ENCODE measurements around the gene CYP2S1.
"Not testable (repeated sequence)": the region's sequence is repeated elsewhere in the genome, so short reads cannot be mapped to it uniquely, and the experiment has no call there.

DNA sequence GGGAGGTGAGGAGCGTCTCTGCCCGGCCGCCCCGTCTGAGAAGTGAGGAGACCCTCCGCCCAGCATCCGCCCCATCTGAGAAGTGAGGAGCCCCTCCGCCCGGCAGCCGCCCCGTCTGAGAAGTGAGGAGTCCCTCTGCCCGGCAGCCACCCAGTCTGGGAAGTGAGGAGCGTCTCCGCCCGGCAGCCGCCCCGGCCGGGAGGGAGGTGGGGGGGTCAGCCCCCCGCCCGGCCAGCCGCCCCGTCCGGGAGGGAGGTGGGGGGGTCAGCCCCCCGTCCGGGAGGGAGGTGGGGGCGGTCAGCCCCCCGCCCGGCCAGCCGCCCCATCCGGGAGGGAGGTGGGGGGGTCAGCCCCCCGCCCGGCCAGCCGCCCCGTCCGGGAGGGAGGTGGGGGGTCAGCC is 12.8 kb upstream of the CYP2S1 start:
- TF ChIP-seq, protein P1, sequence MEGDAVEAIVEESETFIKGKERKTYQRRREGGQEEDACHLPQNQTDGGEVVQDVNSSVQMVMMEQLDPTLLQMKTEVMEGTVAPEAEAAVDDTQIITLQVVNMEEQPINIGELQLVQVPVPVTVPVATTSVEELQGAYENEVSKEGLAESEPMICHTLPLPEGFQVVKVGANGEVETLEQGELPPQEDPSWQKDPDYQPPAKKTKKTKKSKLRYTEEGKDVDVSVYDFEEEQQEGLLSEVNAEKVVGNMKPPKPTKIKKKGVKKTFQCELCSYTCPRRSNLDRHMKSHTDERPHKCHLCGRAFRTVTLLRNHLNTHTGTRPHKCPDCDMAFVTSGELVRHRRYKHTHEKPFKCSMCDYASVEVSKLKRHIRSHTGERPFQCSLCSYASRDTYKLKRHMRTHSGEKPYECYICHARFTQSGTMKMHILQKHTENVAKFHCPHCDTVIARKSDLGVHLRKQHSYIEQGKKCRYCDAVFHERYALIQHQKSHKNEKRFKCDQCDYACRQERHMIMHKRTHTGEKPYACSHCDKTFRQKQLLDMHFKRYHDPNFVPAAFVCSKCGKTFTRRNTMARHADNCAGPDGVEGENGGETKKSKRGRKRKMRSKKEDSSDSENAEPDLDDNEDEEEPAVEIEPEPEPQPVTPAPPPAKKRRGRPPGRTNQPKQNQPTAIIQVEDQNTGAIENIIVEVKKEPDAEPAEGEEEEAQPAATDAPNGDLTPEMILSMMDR (conservative IDR thresholded peaks at IDR 0.05; ENCODE audit: low read depth in 2 of 2) = not testable (repeated sequence)
- TF ChIP-seq EZH2phosphoT487 (IDR thresholded peaks at IDR 0.05; ENCODE audit: unreplicated experiment); POLR2AphosphoS5 (IDR thresholded peaks at IDR 0.05; ENCODE audit: low read depth); STAT1 (IDR thresholded peaks at IDR 0.05; ENCODE audit: unreplicated experiment); CREB1 (CRISPR knock-in tag; IDR thresholded peaks at IDR 0.05; ENCODE audit: low read depth); EZH2 (IDR thresholded peaks at IDR 0.05; ENCODE audit: low read depth, unreplicated experiment): not testable (repeated sequence)
- TF ChIP-seq, protein P2, sequence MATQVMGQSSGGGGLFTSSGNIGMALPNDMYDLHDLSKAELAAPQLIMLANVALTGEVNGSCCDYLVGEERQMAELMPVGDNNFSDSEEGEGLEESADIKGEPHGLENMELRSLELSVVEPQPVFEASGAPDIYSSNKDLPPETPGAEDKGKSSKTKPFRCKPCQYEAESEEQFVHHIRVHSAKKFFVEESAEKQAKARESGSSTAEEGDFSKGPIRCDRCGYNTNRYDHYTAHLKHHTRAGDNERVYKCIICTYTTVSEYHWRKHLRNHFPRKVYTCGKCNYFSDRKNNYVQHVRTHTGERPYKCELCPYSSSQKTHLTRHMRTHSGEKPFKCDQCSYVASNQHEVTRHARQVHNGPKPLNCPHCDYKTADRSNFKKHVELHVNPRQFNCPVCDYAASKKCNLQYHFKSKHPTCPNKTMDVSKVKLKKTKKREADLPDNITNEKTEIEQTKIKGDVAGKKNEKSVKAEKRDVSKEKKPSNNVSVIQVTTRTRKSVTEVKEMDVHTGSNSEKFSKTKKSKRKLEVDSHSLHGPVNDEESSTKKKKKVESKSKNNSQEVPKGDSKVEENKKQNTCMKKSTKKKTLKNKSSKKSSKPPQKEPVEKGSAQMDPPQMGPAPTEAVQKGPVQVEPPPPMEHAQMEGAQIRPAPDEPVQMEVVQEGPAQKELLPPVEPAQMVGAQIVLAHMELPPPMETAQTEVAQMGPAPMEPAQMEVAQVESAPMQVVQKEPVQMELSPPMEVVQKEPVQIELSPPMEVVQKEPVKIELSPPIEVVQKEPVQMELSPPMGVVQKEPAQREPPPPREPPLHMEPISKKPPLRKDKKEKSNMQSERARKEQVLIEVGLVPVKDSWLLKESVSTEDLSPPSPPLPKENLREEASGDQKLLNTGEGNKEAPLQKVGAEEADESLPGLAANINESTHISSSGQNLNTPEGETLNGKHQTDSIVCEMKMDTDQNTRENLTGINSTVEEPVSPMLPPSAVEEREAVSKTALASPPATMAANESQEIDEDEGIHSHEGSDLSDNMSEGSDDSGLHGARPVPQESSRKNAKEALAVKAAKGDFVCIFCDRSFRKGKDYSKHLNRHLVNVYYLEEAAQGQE (IDR thresholded peaks at IDR 0.05; ENCODE audit: unreplicated experiment) = not testable (repeated sequence)
- TF ChIP-seq, protein P3, sequence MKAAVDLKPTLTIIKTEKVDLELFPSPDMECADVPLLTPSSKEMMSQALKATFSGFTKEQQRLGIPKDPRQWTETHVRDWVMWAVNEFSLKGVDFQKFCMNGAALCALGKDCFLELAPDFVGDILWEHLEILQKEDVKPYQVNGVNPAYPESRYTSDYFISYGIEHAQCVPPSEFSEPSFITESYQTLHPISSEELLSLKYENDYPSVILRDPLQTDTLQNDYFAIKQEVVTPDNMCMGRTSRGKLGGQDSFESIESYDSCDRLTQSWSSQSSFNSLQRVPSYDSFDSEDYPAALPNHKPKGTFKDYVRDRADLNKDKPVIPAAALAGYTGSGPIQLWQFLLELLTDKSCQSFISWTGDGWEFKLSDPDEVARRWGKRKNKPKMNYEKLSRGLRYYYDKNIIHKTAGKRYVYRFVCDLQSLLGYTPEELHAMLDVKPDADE (IDR thresholded peaks at IDR 0.05) = not testable (repeated sequence)

Measured in GM23338 (cell line).